Right lobe of liver (tissue), 4 donors: ENCODE data around the gene ARF3.
A peak's percentile ranks its signal among the peaks of the same experiment; 100 is the strongest.

ENCODE experiments used
- POLR2A ChIP-seq: fragments of 450-650 bp; IDR thresholded peaks from one replicate; pipeline ENCODE4 v1.6.1; 2017; ENCODE audit warnings: antibody characterized with exemption, mild to moderate bottlenecking
- TF ChIP-seq, protein P1 (sequence below), 4 donors: fragments of 200-600 bp in 3 of 4; fragments of 450-650 bp in 1 of 4; IDR thresholded peaks; one replicate each; pipeline versions ENCODE4 v1.5.1 to v1.8.0; 2016 to 2022; ENCODE audit warnings: antibody characterized with exemption in 4 of 4, mild to moderate bottlenecking in 2 of 4
- donor health status: DM: no; HTN: no; CAD: no.
- donor health status: DM: no; HTN: no; CAD: no.
- donor health status: DM: no; HTN: yes; CAD: no.

DNA sequence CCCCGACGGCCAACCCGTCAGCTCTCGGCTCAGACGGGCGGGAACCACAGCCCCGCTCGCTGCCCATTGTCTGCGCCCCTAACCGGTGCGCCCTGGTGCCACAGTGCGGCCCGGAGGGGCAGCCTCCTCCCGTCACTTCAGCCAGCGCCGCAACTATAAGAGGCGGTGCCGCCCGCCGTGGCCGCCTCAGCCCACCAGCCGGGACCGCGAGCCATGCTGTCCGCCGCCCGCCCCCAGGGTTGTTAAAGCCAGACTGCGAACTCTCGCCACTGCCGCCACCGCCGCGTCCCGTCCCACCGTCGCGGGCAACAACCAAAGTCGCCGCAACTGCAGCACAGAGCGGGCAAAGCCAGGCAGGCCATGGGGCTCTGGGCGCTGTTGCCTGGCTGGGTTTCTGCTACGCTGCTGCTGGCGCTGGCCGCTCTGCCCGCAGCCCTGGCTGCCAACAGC is 21.0 kb upstream of the ARF3 start, which contains the start of gene WNT1:
- TF ChIP-seq, protein P1, sequence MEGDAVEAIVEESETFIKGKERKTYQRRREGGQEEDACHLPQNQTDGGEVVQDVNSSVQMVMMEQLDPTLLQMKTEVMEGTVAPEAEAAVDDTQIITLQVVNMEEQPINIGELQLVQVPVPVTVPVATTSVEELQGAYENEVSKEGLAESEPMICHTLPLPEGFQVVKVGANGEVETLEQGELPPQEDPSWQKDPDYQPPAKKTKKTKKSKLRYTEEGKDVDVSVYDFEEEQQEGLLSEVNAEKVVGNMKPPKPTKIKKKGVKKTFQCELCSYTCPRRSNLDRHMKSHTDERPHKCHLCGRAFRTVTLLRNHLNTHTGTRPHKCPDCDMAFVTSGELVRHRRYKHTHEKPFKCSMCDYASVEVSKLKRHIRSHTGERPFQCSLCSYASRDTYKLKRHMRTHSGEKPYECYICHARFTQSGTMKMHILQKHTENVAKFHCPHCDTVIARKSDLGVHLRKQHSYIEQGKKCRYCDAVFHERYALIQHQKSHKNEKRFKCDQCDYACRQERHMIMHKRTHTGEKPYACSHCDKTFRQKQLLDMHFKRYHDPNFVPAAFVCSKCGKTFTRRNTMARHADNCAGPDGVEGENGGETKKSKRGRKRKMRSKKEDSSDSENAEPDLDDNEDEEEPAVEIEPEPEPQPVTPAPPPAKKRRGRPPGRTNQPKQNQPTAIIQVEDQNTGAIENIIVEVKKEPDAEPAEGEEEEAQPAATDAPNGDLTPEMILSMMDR (IDR thresholded peaks at IDR 0.05), result peak in 2 of 4 donors; percentile 10 to 22
- TF ChIP-seq POLR2A, result no peak
